Mesenchymal stem cell (in vitro differentiated cells and primary cell): ENCODE data around the gene CLEC20A.
A peak's percentile ranks its signal among the peaks of the same experiment; 100 is the strongest.

ENCODE experiments used
- DNase-seq: peaks from one replicate; pipeline ENCODE4 v3.0.0-alpha.2; 2013
- H2AFZ ChIP-seq: one replicate; pipeline ENCODE4 v1.6.1; 2013; ENCODE audit warnings: low read depth, mild to moderate bottlenecking, control low read depth, inconsistent platforms, low read length, moderate library complexity
- H2AK5ac ChIP-seq: 2 replicates; pipeline ENCODE4 v1.6.1; 2013; ENCODE audit warnings: low read length, moderate library complexity, mild to moderate bottlenecking, inconsistent platforms; ENCODE audit not compliant: severe bottlenecking
- H2BK120ac ChIP-seq: one replicate; pipeline ENCODE4 v1.6.1; 2013; ENCODE audit warnings: low read depth, mild to moderate bottlenecking, inconsistent platforms, low read length, moderate library complexity
- H2BK12ac ChIP-seq, 2 experiments: one replicate each; pipeline ENCODE4 v1.6.1; 2013; ENCODE audit warnings: inconsistent platforms in 2 of 2, low read length in 2 of 2, mild to moderate bottlenecking in 2 of 2, moderate library complexity in 2 of 2, control low read depth in 1 of 2
- H2BK15ac ChIP-seq: one replicate; pipeline ENCODE4 v1.6.1; 2013; ENCODE audit warnings: mild to moderate bottlenecking, low read depth, inconsistent platforms; ENCODE audit not compliant: poor library complexity, severe bottlenecking
- H2BK5ac ChIP-seq: 2 replicates; pipeline ENCODE4 v1.6.1; 2013; ENCODE audit warnings: low read depth, mild to moderate bottlenecking, low read length, control low read depth, inconsistent platforms; ENCODE audit not compliant: poor library complexity, severe bottlenecking
- H3K14ac ChIP-seq, 2 experiments: one replicate each; pipeline ENCODE4 v1.6.1; 2013; ENCODE audit warnings: inconsistent platforms in 2 of 2, low read length in 2 of 2, control low read depth in 1 of 2, mild to moderate bottlenecking in 1 of 2, moderate library complexity in 1 of 2
- H3K18ac ChIP-seq, 2 experiments: one replicate each; pipeline ENCODE4 v1.6.1; 2013; ENCODE audit warnings: inconsistent platforms in 2 of 2, low read length in 2 of 2, control low read depth in 1 of 2, low read depth in 1 of 2, mild to moderate bottlenecking in 1 of 2
- H3K23ac ChIP-seq, 2 experiments: one replicate each; pipeline ENCODE4 v1.6.1; 2013; ENCODE audit warnings: inconsistent platforms in 2 of 2, low read length in 2 of 2, mild to moderate bottlenecking in 2 of 2, moderate library complexity in 2 of 2, control low read depth in 1 of 2
- H3K27ac ChIP-seq: 2 replicates; pipeline ENCODE4 v1.5.1; 2013; ENCODE audit warnings: mild to moderate bottlenecking, moderate library complexity, low read length, control low read depth, inconsistent platforms; ENCODE audit not compliant: poor library complexity, severe bottlenecking
- H3K27me3 ChIP-seq, 2 experiments: 2 replicates each; pipeline versions ENCODE4 v1.6.1 to v1.7.0; 2013; ENCODE audit warnings: low read length in 2 of 2, mild to moderate bottlenecking in 2 of 2, moderate library complexity in 2 of 2, control low read depth in 1 of 2, inconsistent platforms in 1 of 2; ENCODE audit not compliant: control insufficient read depth in 1 of 2, insufficient read depth in 1 of 2
- H3K36me3 ChIP-seq, 2 experiments: 2 replicates each; pipeline versions ENCODE4 v1.6.1 to v1.7.0; 2013; ENCODE audit warnings: low read length in 2 of 2, control low read depth in 1 of 2, inconsistent platforms in 1 of 2, low read depth in 1 of 2, mild to moderate bottlenecking in 1 of 2; ENCODE audit not compliant: insufficient read depth in 2 of 2, control insufficient read depth in 1 of 2
- H3K4ac ChIP-seq, 2 experiments: one replicate each; pipeline ENCODE4 v1.6.1; 2013; ENCODE audit warnings: inconsistent platforms in 2 of 2, low read length in 2 of 2, mild to moderate bottlenecking in 2 of 2, moderate library complexity in 2 of 2, control low read depth in 1 of 2, low read depth in 1 of 2
- H3K4me1 ChIP-seq: 2 replicates; pipeline ENCODE4 v1.6.1; 2013; ENCODE audit warnings: low read depth, low read length, control low read depth; ENCODE audit not compliant: control insufficient read depth, insufficient read depth
- H3K4me2 ChIP-seq: 2 replicates; pipeline ENCODE4 v1.6.1; 2013; ENCODE audit warnings: low read length, mild to moderate bottlenecking, inconsistent platforms; ENCODE audit not compliant: poor library complexity, severe bottlenecking
- H3K4me3 ChIP-seq, 2 experiments: 2 replicates each; pipeline versions ENCODE4 v1.5.1 to v1.7.0; 2013; ENCODE audit warnings: low read length in 2 of 2, mild to moderate bottlenecking in 2 of 2, control low read depth in 1 of 2, low read depth in 1 of 2; ENCODE audit not compliant: insufficient read depth in 1 of 2
- H3K79me1 ChIP-seq: replicated peaks from 2 replicates; pipeline ENCODE4 v1.6.1; 2013; ENCODE audit warnings: mild to moderate bottlenecking, control low read depth, low read length, inconsistent platforms; ENCODE audit not compliant: poor library complexity, severe bottlenecking
- H3K9ac ChIP-seq: 2 replicates; pipeline ENCODE4 v1.7.0; 2013; ENCODE audit warnings: mild to moderate bottlenecking, low read length, moderate library complexity
- H3K9me3 ChIP-seq: 2 replicates; pipeline ENCODE4 v1.7.0; 2013; ENCODE audit warnings: mild to moderate bottlenecking, low read length; ENCODE audit not compliant: control insufficient read depth
- H4K8ac ChIP-seq: one replicate; pipeline ENCODE4 v1.6.1; 2013; ENCODE audit warnings: inconsistent platforms, mild to moderate bottlenecking, low read length, moderate library complexity
- H4K91ac ChIP-seq: one replicate; pipeline ENCODE4 v1.6.1; 2013; ENCODE audit warnings: mild to moderate bottlenecking, low read length, inconsistent platforms
- WGBS: methylation state at CpG from one replicate; pipeline ENCODE4 v1.1.7; 2013; ENCODE audit warnings: mixed read lengths; 5-methylcytosine and 5-hydroxymethylcytosine counted together

Gene CLEC20A

DNA sequence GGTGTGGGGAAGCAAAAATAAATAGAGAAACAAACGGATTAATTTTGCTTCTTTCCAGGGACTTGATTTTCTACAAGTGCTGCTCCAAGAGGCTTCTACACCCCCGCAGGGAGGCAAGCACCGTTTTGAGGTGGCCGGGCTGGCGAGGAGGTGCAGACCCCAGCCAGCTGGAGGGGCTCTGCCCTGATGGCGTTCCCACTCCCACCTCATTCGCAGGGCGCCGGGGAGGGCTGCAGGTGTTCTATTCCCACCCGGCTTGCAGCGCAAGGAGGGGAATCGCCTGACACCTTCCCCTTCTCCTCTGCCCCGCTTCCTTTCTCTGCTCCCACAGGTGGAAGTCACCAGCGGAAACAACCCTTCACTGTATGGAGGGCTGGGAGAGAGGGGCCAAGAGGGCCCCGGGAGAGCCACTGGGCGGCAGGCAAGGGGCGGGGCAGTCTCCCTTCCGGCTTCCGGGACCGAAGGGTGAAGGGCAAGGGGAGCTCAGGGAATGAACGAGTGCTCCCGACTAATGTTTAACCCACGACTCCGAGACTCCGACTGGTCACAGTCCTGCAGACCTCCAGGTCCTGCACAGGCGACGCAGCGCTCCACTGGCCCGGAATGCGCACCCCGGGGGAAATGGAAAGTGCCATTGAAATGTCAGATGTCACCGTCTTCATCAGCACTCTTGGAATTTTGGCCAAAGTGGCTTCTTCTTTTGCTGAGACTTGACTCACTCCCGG, 45.2 kb upstream of the CLEC20A start:
- Histone ChIP-seq H4K8ac (peak overlapping the region; percentile 99), H3K4me3 (peak overlapping the region; percentile 74 to 88), H3K14ac (peak overlapping the region in 1 of 2 experiments; percentile 85), H3K4me1 (peaks cover 37% of the 10 kb centered on the region), H3K79me1 (peaks cover 12% of the 10 kb centered on the region), H2AFZ (peak overlapping the region; percentile 96), H3K4ac (peak overlapping the region; percentile 66 to 89), H3K4me2 (peak overlapping the region; percentile 89), H3K36me3 (peaks cover 5 to 16% of the 10 kb centered on the region in 2 experiments), H2AK5ac (peak overlapping the region; percentile 66), H3K27me3 (no peaks in the 10 kb centered on the region), H3K9ac (peak overlapping the region; percentile 85), H4K91ac (peak overlapping the region; percentile 93), H3K23ac (no peak overlapping the region), H2BK5ac (no peak overlapping the region), H2BK120ac (peak overlapping the region; percentile 97), H3K18ac (peak overlapping the region; percentile 93 to 95), H3K9me3 (no peaks in the 10 kb centered on the region), H3K27ac (peak overlapping the region; percentile 80), H2BK12ac (peak overlapping the region in 1 of 2 experiments; percentile 70), H2BK15ac (peak overlapping the region; percentile 90)
- DNase-seq: no peak
- WGBS: 9% methylated on average over 26 of the region's 33 CpGs

DNA sequence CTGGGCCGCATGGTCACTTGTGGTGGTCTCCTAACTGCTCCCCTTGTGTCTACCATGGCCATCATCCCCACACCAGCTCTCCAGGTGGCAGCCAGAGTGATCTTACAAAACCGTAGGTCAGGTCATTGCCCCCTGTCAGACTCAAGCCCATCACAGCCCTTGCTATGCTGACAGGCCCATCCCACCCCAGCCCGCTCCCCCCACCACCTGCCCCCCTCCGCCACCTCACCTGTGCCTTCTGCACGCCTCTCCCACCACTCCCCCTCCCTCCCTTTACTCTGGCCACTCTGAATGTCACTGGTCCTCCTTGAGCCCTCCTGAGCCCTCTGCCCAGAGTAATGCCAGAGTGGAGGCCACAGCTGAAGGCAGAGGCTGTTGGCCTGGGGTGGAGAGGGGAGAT, 44.6 kb upstream of the CLEC20A start:
- peak overlapping the region in 1 of 2 experiments; percentile 66 for H3K23ac ChIP-seq
- no peak overlapping the region for H3K4me2 ChIP-seq
- H3K27me3 ChIP-seq: no peaks in the 10 kb centered on the region
- no peak overlapping the region for H2AFZ ChIP-seq
- peak overlapping the region in 1 of 2 experiments; percentile 82 for H2BK12ac ChIP-seq
- DNase-seq: no peak
- H2BK120ac ChIP-seq: no peak overlapping the region
- H3K9me3 ChIP-seq: no peaks in the 10 kb centered on the region
- H4K91ac ChIP-seq: peak overlapping the region; percentile 75
- peak overlapping the region; percentile 85 for H3K9ac ChIP-seq
- no peak overlapping the region for H3K4ac ChIP-seq
- peak overlapping the region in 1 of 2 experiments; percentile 88 for H3K4me3 ChIP-seq
- H4K8ac ChIP-seq: peak overlapping the region; percentile 83
- peaks cover 5 to 13% of the 10 kb centered on the region in 2 experiments for H3K36me3 ChIP-seq
- WGBS: 92% methylated on average over 2 of the region's 5 CpGs
- no peak overlapping the region for H3K27ac ChIP-seq
- peaks cover 11% of the 10 kb centered on the region for H3K79me1 ChIP-seq
- H2AK5ac ChIP-seq: peak overlapping the region; percentile 66
- H3K14ac ChIP-seq: no peak overlapping the region
- peaks cover 42% of the 10 kb centered on the region for H3K4me1 ChIP-seq
- peak overlapping the region; percentile 44 for H2BK15ac ChIP-seq
- H3K18ac ChIP-seq: peak overlapping the region; percentile 41 to 71
- no peak overlapping the region for H2BK5ac ChIP-seq

DNA sequence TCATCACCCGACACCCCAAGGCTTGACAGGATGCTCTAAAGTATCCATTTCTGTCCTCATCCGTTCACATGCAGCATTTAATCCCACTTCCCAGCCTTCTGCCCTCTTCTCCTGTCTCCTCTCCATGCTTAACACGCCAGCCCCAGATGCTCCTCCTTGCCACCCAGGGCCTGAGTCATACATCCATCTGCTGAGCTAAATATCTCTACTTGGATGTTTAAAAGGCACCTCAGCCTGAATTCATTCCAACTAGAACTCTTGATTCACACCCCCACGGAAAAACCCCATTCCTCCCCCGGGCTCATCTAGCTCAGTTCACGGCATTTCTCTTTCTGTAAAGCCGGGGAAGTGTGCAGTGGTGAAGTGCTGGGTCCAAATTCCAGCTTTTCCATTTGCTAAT, 43.9 kb upstream of the CLEC20A start:
- Histone ChIP-seq H2BK12ac (no peak overlapping the region), H3K4me1 (peaks cover 44% of the 10 kb centered on the region), H3K4me2 (no peak overlapping the region), H2AK5ac (no peak overlapping the region), H3K27ac (no peak overlapping the region), H3K23ac (no peak overlapping the region), H2BK15ac (no peak overlapping the region), H3K14ac (no peak overlapping the region), H4K8ac (no peak overlapping the region), H4K91ac (no peak overlapping the region), H3K9ac (peak overlapping the region; percentile 48), H3K4me3 (peak overlapping the region in 1 of 2 experiments; percentile 41), H2BK5ac (no peak overlapping the region), H3K9me3 (no peaks in the 10 kb centered on the region), H3K79me1 (peaks cover 8% of the 10 kb centered on the region), H2AFZ (no peak overlapping the region), H3K4ac (no peak overlapping the region), H2BK120ac (no peak overlapping the region), H3K36me3 (peaks cover 5 to 9% of the 10 kb centered on the region in 2 experiments), H3K18ac (no peak overlapping the region), H3K27me3 (no peaks in the 10 kb centered on the region)
- 44% methylated on average over 6 of the region's 7 CpGs for WGBS
- peak; percentile 85 for DNase-seq

DNA sequence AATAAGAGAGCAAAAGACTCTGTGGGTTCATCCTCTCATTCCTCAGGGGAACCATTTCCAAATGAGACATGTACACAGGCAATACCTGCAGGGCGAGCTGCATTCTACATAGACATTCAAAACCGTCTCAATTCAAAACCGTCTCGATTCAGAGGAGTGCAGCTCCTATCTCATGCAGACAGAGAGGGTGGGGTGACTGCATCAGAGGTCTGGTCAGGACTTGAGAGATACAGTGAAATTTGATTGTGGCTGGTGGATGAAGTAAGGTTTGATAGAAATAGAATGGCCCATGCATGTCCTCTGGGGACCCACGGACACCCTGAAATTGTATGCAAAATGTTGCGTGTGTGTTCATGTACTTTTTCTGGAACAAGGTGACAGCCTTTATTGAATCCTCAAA, 43.4 kb upstream of the CLEC20A start:
- no peak overlapping the region for H2AK5ac ChIP-seq
- peaks cover 4% of the 10 kb centered on the region for H3K79me1 ChIP-seq
- peaks cover under 1 to 5% of the 10 kb centered on the region in 2 experiments for H3K36me3 ChIP-seq
- peaks cover 44% of the 10 kb centered on the region for H3K4me1 ChIP-seq
- no peak overlapping the region for H4K91ac ChIP-seq
- H3K4ac ChIP-seq: no peak overlapping the region
- peak overlapping the region in 1 of 2 experiments; percentile 37 for H3K14ac ChIP-seq
- 83% methylated on average over 6 of the region's 6 CpGs for WGBS
- H3K27me3 ChIP-seq: no peaks in the 10 kb centered on the region
- no peak overlapping the region for H4K8ac ChIP-seq
- H3K27ac ChIP-seq: no peak overlapping the region
- H2AFZ ChIP-seq: no peak overlapping the region
- H3K23ac ChIP-seq: no peak overlapping the region
- peak overlapping the region; percentile 29 for H2BK15ac ChIP-seq
- peak overlapping the region; percentile 28 for H3K9ac ChIP-seq
- DNase-seq: no peak
- no peak overlapping the region for H3K18ac ChIP-seq
- H3K4me2 ChIP-seq: no peak overlapping the region
- no peaks in the 10 kb centered on the region for H3K9me3 ChIP-seq
- H2BK120ac ChIP-seq: no peak overlapping the region
- H2BK5ac ChIP-seq: no peak overlapping the region
- H3K4me3 ChIP-seq: no peak overlapping the region
- peak overlapping the region; percentile 44 to 75 for H2BK12ac ChIP-seq
